Ascending aorta (tissue), 2 donors: ENCODE results near the gene ACTG2. TPM values are rescaled to one million over a fixed set of nuclear protein-coding genes. Genes with fewer than 3 reads are reported as not detected.

Experiments used
- DNase-seq, 2 donors: peaks; one replicate each; pipeline ENCODE4 v3.0.0-alpha.2; 2019; ENCODE audit warnings: low spot score in 2 of 2
- H3K27ac ChIP-seq, 2 donors: fragments of 200-600 bp; sonication (generic); one replicate each; pipeline ENCODE4 v1.5.1; 2016 to 2017; ENCODE audit warnings: mild to moderate bottlenecking in 1 of 2
- H3K27me3 ChIP-seq: fragments of 200-600 bp; sonication (generic); one replicate; pipeline ENCODE4 v1.5.1; 2017
- H3K36me3 ChIP-seq, 2 donors: fragments of 200-600 bp; sonication (generic); one replicate each; pipeline ENCODE4 v1.5.1; 2016
- H3K4me1 ChIP-seq, 2 donors: fragments of 200-600 bp; sonication (generic); one replicate each; pipeline ENCODE4 v1.5.1; 2016 to 2017; ENCODE audit warnings: mild to moderate bottlenecking in 1 of 2
- H3K4me3 ChIP-seq, 2 donors: fragments of 200-600 bp; sonication (generic); one replicate each; pipeline ENCODE4 v1.5.1; 2016 to 2017; ENCODE audit warnings: mild to moderate bottlenecking in 1 of 2
- H3K9me3 ChIP-seq, 2 donors: fragments of 200-600 bp; sonication (generic); one replicate each; pipeline ENCODE4 v1.5.1; 2016
- intact Hi-C: fragments of 100-400 bp; cut with DNase I; formaldehyde crosslinking; loops from one replicate; pipeline ENCODE4 v1.15.1; 2023
- total RNA-seq: library from RNA; depleted of rRNA; stranded (reverse); fragments of >200 nt; gene quantifications from one replicate; pipeline ENCODE4 v1.1.0, GENCODE V29; 2016
- TF ChIP-seq, protein P1 (sequence below), 3 experiments: fragments of 200-600 bp in 2 of 3; fragments of 450-650 bp in 1 of 3; sonication (generic) in 2 of 3; IDR thresholded peaks; one replicate each; pipeline ENCODE4 v1.5.1; 2016 to 2019; ENCODE audit warnings: antibody characterized with exemption in 3 of 3, mild to moderate bottlenecking in 1 of 3, moderate library complexity in 1 of 3

Gene ACTG2
- total RNA-seq = 134 TPM

DNA sequence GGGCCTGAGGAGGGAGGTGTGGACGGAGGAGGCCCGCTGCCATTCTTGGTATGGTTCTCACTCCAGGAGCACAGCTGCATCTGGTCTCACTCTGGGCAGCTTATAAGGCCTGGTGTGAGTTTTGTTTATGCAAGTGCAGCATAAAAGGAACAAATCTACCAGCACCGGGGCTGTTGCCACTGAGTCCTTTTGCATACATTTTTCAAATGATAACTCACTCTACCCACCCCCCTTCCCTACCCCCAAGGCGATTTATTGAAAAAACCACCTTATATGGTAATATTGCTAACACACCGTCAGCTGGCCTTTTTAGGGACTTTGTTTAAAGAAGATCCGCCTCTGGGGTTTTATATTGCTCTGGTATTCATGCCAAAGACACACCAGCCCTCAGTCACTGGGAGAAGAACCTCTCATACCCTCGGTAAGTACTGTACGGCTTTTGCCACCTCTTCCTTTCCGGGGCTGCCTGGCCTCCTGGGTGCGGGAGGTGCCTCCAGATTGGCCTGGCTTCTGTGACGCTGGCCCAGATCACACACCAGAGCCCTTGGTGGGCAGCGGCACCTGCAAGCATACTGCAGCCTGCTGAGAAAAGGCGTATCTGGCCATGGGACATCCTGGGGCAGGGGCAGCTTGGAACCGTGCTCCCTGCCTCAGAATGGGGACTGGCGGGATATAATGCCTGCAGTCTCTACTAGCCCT is at the start of gene ACTG2:
ACTG2 (plus strand) TSS at position 378 of the 699 bp plus-strand sequence. CDS start 8,304 bp downstream, outside the sequence.
- TF ChIP-seq, protein P1, sequence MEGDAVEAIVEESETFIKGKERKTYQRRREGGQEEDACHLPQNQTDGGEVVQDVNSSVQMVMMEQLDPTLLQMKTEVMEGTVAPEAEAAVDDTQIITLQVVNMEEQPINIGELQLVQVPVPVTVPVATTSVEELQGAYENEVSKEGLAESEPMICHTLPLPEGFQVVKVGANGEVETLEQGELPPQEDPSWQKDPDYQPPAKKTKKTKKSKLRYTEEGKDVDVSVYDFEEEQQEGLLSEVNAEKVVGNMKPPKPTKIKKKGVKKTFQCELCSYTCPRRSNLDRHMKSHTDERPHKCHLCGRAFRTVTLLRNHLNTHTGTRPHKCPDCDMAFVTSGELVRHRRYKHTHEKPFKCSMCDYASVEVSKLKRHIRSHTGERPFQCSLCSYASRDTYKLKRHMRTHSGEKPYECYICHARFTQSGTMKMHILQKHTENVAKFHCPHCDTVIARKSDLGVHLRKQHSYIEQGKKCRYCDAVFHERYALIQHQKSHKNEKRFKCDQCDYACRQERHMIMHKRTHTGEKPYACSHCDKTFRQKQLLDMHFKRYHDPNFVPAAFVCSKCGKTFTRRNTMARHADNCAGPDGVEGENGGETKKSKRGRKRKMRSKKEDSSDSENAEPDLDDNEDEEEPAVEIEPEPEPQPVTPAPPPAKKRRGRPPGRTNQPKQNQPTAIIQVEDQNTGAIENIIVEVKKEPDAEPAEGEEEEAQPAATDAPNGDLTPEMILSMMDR (IDR thresholded peaks at IDR 0.05) = no peak

DNA sequence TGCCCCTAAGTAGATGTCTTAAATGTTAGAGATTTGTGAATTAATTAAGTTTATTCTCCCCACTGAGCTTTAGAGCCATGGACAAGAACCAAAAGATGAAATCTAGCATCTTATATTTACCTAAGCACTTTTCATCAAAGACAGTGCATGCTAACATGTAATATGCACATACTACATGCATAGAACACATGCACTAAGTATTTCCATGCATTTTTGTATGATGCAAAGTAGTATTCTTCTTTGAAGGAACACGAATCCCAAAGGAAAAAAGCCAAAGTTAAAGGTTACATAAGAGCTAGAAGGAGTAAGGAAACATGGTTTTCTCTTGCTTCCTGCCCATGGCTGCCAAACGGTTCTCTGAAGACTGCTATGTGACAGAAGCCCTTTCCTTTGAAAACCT is 48.7 kb upstream of the ACTG2 start:
- H3K27ac ChIP-seq = no peak overlapping the region
- H3K9me3 ChIP-seq = no peaks in the 10 kb centered on the region
- H3K4me3 ChIP-seq = no peak overlapping the region
- DNase-seq = no peak
- peaks cover 37 to 51% of the 10 kb centered on the region in 2 donors for H3K36me3 ChIP-seq
- no peaks in the 10 kb centered on the region for H3K27me3 ChIP-seq
- TF ChIP-seq, protein P1 (IDR thresholded peaks at IDR 0.05) = no peak
- intact Hi-C loops = no loop called here
- H3K4me1 ChIP-seq = no peaks in the 10 kb centered on the region

More for the DNA sequence above, at the start of gene ACTG2:
- Histone ChIP-seq H3K4me3 (peak within 1 kb of the TSS; percentile 49 to 65), H3K27ac (peak within 1 kb of the TSS; percentile 87 to 91), H3K36me3 (no peaks in the 10 kb centered on the region), H3K4me1 (peaks cover 5 to 14% of the 10 kb centered on the region in 2 donors), H3K9me3 (no peaks in the 10 kb centered on the region), H3K27me3 (no peaks in the 10 kb centered on the region)
- intact Hi-C loops = loop anchor here (1.0 kb wide), 1 partner anchor 22 kb away; no protein-coding TSS in a partner anchor
- peak in 1 of 2 donors; percentile 84 for DNase-seq

DNA sequence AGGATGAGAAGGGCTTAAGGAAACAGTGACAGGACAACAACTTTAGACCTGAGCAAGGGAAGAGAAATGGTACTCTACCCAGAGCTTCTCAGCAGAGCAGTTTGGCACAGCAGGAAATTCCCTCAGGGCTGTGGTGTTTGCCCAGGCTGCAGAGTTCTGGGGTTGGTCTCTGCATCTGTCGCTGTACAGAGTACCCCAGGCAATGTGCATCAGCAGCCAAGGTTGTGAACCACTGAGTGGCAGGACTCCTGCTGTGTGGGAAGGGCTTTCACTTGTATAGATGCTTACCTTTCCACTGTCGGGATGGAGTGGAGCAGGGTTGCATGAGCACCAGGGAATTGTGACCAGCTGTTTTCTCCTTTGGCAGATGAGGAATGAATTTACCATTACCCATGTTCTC is 42.8 kb upstream of the ACTG2 start:
- Histone ChIP-seq H3K27me3 (no peaks in the 10 kb centered on the region), H3K27ac (no peak overlapping the region), H3K9me3 (no peaks in the 10 kb centered on the region), H3K4me1 (no peaks in the 10 kb centered on the region), H3K36me3 (peaks cover 83 to 98% of the 10 kb centered on the region in 2 donors), H3K4me3 (no peak overlapping the region)
- intact Hi-C loops = no loop called here
- TF ChIP-seq, protein P1 (IDR thresholded peaks at IDR 0.05) = no peak
- no peak for DNase-seq

DNA sequence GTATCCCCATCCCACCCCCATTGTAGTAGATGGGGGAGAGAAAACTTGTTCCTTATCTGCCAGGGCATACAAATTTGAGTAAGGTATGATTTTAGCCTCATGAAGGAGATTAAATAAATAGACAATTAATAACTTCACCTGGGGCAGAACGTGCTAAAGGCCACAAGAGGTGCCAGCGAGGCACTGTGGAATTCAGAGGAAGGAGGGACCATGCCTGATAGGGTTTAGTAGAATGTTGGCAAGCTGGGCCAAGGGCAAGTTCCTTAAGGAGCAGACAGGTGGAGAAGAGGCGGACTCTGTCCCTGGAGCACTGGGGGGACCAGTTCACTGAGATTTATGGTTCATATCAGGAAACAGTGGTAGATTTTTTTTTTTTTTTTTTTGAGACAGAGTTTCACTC is 41.5 kb upstream of the ACTG2 start:
- DNase-seq = no peak
- TF ChIP-seq, protein P1 (IDR thresholded peaks at IDR 0.05) = no peak
- Histone ChIP-seq H3K9me3 (no peaks in the 10 kb centered on the region), H3K27ac (no peak overlapping the region), H3K4me1 (no peaks in the 10 kb centered on the region), H3K27me3 (no peaks in the 10 kb centered on the region), H3K4me3 (no peak overlapping the region), H3K36me3 (peaks cover 82 to 98% of the 10 kb centered on the region in 2 donors)
- intact Hi-C loops = no loop called here

DNA sequence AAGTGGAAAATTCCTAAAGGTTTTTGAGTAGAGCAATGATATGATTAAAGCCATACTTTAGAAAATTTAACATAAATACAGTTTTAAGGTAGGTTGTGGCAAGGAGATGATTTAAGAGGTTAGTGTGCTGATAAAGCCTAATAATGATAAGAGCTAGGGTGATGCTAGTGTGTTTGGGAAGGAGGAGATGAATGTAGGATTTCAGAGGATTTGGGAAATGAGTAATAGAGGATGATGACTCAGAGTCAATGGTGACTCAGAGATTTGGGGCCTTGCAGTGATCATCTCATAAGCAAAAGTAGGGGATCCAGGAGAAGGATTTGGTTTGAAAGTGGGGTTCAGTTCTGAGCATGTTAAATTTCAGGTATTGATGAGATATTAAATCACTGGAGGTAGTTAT is 40.8 kb upstream of the ACTG2 start:
- Histone ChIP-seq H3K4me1 (no peaks in the 10 kb centered on the region), H3K4me3 (no peak overlapping the region), H3K9me3 (no peaks in the 10 kb centered on the region), H3K36me3 (peaks cover 80 to 96% of the 10 kb centered on the region in 2 donors), H3K27ac (no peak overlapping the region), H3K27me3 (no peaks in the 10 kb centered on the region)
- intact Hi-C loops = no loop called here
- DNase-seq = no peak
- TF ChIP-seq, protein P1 (IDR thresholded peaks at IDR 0.05) = no peak
